Activated naive CD8-positive, alpha-beta T cell treated with anti-CD3 and anti-CD28 coated beads for 36 hours (primary cell): ENCODE data around the gene ZNF513. TPM values are rescaled to one million over a fixed set of nuclear protein-coding genes. Genes with fewer than 3 reads are reported as not detected.

Experiments used
- DNase-seq: peaks from one replicate; pipeline ENCODE4 v3.0.0; 2021
- H3K27ac Mint-ChIP-seq: one replicate; pipeline ENCODE4 v1.8.0; 2022; ENCODE audit warnings: mild to moderate bottlenecking, moderate library complexity, mixed read lengths
- H3K27me3 Mint-ChIP-seq: one replicate; pipeline ENCODE4 v1.8.0; 2022; ENCODE audit warnings: mild to moderate bottlenecking, mixed read lengths
- H3K36me3 Mint-ChIP-seq: one replicate; pipeline ENCODE4 v1.8.0; 2021; ENCODE audit warnings: mild to moderate bottlenecking, mixed read lengths
- H3K4me1 Mint-ChIP-seq: one replicate; pipeline ENCODE4 v1.8.0; 2021; ENCODE audit warnings: mixed read lengths
- H3K4me3 Mint-ChIP-seq: one replicate; pipeline ENCODE4 v1.8.0; 2022; ENCODE audit warnings: mild to moderate bottlenecking, moderate library complexity, mixed read lengths
- H3K9me3 Mint-ChIP-seq: one replicate; pipeline ENCODE4 v1.8.0; 2022; ENCODE audit warnings: mixed read lengths
- total RNA-seq, 2 experiments: library from RNA; stranded (reverse); gene quantifications; one replicate each; pipeline ENCODE4 v1.2.3, GENCODE V29; 2021

The ZNF513 gene
- total RNA-seq, 2 experiments from 2014 or later: 8.3 to 9.9 TPM

- Mint-ChIP-seq H3K27me3 (peaks cover 4% of the 10 kb centered on the region), H3K9me3 (peaks cover 2% of the 10 kb centered on the region), H3K4me3 (peak overlapping the region; percentile 94), H3K36me3 (peaks cover 29% of the 10 kb centered on the region), H3K27ac (peak overlapping the region; percentile 79), H3K4me1 (peaks cover 28% of the 10 kb centered on the region)
- DNase-seq: no peak
Measured at GRCh38 chr2:27407798-27408491, 27.4 kb upstream of the ZNF513 start.

DNA sequence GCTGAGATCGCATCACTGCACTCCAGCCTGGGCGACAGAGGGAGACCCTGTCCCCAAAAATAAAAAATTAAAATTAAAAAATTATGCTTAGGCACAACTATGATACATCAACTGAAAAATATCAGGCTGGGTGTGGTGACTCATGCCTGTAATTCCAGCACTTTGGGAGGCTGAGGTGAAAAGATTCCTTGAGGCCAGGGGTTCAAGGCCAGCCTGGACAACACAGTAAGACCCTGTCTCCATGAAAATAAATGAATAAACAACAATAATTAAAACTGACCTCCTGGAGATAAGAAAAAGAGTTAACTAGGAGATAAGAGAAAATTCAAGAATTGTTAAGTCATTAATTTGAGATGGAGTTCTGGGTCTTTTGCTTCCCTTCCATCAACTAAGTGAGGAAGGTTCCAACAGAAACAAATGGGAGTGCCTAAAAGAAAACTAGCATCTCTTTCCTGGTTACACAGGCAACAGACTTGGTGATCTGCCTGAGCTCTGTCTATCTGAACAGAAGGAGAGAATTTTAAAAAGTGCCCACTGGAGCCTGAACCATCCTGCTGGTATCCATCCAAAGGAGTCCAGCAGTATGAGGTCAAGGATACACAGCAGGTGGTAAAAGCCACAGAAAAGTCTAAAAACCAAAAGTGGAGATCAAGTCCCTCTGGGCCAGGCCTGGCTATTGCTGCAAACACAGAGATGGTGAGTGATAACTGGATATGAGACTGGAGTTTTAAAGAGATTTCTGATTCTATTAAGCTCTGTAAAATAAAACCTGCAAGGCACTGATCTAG lies 20.0 kb upstream of the ZNF513 start:
- Mint-ChIP-seq H3K27me3 (no peaks in the 10 kb centered on the region), H3K4me1 (peaks cover 25% of the 10 kb centered on the region), H3K27ac (no peak overlapping the region), H3K36me3 (peaks cover 41% of the 10 kb centered on the region), H3K4me3 (no peak overlapping the region), H3K9me3 (no peaks in the 10 kb centered on the region)
- no peak for DNase-seq

- no peaks in the 10 kb centered on the region for H3K27me3 Mint-ChIP-seq
- no peak for DNase-seq
- peaks cover 22% of the 10 kb centered on the region for H3K4me1 Mint-ChIP-seq
- H3K36me3 Mint-ChIP-seq: peaks cover 41% of the 10 kb centered on the region
- H3K27ac Mint-ChIP-seq: no peak overlapping the region
- no peak overlapping the region for H3K4me3 Mint-ChIP-seq
- H3K9me3 Mint-ChIP-seq: no peaks in the 10 kb centered on the region
Measured at GRCh38 chr2:27398962-27399361, 18.4 kb upstream of the ZNF513 start.

- Mint-ChIP-seq H3K4me1 (peaks cover 22% of the 10 kb centered on the region), H3K36me3 (peaks cover 27% of the 10 kb centered on the region), H3K27me3 (no peaks in the 10 kb centered on the region), H3K4me3 (no peak overlapping the region), H3K27ac (no peak overlapping the region), H3K9me3 (no peaks in the 10 kb centered on the region)
- DNase-seq: no peak
Measured at GRCh38 chr2:27393225-27393624, 12.7 kb upstream of the ZNF513 start.

DNA sequence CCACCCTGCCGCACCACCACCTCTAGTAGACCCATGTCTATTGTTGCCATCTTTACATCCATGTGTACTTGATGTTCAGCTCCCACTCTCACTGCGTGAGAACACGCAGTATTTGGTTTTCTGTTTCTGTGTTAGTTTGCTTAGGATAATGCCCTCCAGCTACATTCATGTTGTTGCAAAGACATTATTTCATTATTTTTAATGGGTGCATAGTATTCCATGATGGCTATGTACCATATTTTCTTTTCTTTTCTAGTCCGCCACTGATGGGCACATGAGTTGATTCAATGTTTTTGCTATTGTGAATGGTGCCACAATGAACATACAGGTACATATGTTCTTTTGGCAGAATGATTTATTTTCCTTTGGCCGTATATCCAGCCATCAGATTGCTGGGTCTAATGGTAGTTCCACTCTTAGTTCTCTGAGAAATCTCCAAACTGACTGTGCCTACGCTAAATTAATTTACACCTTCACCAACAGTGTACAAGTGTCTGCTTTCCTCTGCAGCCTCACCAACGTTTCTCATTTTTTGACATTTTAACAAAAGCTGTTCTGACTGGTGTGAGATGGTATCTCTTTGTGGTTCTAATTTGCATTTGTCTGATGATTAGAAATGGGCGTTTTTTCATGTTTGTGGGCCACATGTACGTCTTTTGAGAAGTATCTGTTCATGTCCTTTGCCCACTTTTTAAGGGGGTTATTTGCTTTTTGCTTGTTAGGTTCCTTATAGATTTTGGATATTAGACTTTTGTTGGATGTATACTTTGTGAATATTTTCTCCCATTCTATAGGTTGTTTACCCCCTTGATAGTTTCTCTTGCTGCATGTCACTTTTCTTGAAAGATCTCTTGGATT lies 10.5 kb upstream of the ZNF513 start:
- Mint-ChIP-seq H3K9me3 (no peaks in the 10 kb centered on the region), H3K4me1 (peaks cover 13% of the 10 kb centered on the region), H3K36me3 (peaks cover 22% of the 10 kb centered on the region), H3K27ac (no peak overlapping the region), H3K27me3 (no peaks in the 10 kb centered on the region), H3K4me3 (no peak overlapping the region)
- DNase-seq: no peak

DNA sequence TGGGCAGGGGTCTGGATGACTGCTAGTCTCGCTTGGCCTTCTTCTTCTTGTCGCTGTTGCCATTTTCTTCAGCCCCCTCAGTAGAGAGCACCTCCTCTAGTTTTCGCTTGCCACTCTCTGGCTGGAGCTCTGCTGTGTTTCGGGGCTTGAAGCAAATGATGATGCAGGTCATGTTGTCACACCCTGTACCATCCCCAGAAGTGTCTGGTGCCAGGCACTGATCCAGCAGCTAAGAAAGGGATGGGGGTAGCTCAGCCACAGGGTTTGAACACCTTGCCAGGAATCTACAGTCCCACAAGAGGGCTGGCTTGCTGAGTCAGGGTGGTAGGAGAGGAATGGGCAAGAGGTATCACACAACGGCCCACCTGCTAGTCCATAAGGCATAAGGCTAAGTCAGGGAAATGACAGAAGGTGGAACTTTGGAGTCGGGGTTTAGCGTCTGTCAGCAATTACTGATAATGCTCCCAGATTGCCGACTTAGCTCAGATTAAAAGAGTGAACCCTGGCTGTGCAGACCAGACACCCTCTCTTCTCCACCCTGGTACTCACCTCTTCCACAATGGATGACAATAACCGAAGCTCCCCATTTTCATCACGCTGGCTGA lies 1.1 kb upstream of the ZNF513 start:
- Mint-ChIP-seq H3K27me3 (no peaks in the 10 kb centered on the region), H3K36me3 (peaks cover 42% of the 10 kb centered on the region), H3K4me3 (peak overlapping the region; percentile 91)

GRCh38 chr2:27379836-27380625 lies 503 bp downstream of the ZNF513 start:
- peaks cover 32% of the 10 kb centered on the region for H3K4me1 Mint-ChIP-seq
- no peak for DNase-seq
- peak overlapping the region; percentile 94 for H3K27ac Mint-ChIP-seq
- no peaks in the 10 kb centered on the region for H3K9me3 Mint-ChIP-seq
- peaks cover 35% of the 10 kb centered on the region for H3K36me3 Mint-ChIP-seq
- H3K27me3 Mint-ChIP-seq: no peaks in the 10 kb centered on the region
- H3K4me3 Mint-ChIP-seq: peak overlapping the region; percentile 91

More for the DNA sequence above, 1.1 kb upstream of the ZNF513 start:
- no peak for DNase-seq
- H3K9me3 Mint-ChIP-seq: no peaks in the 10 kb centered on the region
- peak overlapping the region; percentile 97 for H3K27ac Mint-ChIP-seq
- peaks cover 32% of the 10 kb centered on the region for H3K4me1 Mint-ChIP-seq

DNA sequence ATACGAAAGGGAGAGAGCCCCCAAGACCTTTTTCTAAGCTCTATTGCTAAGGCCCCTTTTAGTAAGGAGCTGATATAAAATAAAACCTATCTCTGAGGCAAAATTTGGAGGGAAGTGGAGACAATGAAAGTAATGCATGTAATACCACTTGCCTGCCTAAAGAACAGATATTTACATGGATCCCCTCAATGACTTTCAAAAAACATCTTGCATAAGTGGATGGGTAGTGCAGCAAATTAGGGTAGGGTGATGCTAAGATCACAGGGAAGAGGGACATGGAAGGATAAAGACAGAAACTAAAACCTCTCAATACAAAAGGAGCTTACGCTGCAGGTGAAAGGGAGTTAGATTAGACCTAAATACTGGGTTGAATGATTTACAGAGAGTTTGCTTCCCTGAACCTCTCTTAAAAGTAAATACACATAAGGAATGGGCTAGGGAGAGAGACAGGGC lies 1.1 kb downstream of the ZNF513 start:
- DNase-seq: no peak
- Mint-ChIP-seq H3K27ac (peak overlapping the region; percentile 94), H3K4me1 (peaks cover 30% of the 10 kb centered on the region), H3K27me3 (no peaks in the 10 kb centered on the region), H3K36me3 (peaks cover 37% of the 10 kb centered on the region), H3K9me3 (no peaks in the 10 kb centered on the region), H3K4me3 (peak overlapping the region; percentile 91)

- no peaks in the 10 kb centered on the region for H3K9me3 Mint-ChIP-seq
- no peak for DNase-seq
- no peaks in the 10 kb centered on the region for H3K27me3 Mint-ChIP-seq
- H3K4me3 Mint-ChIP-seq: peak overlapping the region; percentile 91
- peaks cover 36% of the 10 kb centered on the region for H3K36me3 Mint-ChIP-seq
- H3K27ac Mint-ChIP-seq: peak overlapping the region; percentile 94
- H3K4me1 Mint-ChIP-seq: peaks cover 31% of the 10 kb centered on the region
Measured at GRCh38 chr2:27378809-27379290, 1.7 kb downstream of the ZNF513 start.

- peaks cover 31% of the 10 kb centered on the region for H3K4me1 Mint-ChIP-seq
- peaks cover 40% of the 10 kb centered on the region for H3K36me3 Mint-ChIP-seq
- H3K27me3 Mint-ChIP-seq: no peaks in the 10 kb centered on the region
- no peak for DNase-seq
- peak overlapping the region; percentile 42 for H3K27ac Mint-ChIP-seq
- H3K4me3 Mint-ChIP-seq: no peak overlapping the region
- no peaks in the 10 kb centered on the region for H3K9me3 Mint-ChIP-seq
Measured at GRCh38 chr2:27378096-27378808, 2.3 kb downstream of the ZNF513 start.

DNA sequence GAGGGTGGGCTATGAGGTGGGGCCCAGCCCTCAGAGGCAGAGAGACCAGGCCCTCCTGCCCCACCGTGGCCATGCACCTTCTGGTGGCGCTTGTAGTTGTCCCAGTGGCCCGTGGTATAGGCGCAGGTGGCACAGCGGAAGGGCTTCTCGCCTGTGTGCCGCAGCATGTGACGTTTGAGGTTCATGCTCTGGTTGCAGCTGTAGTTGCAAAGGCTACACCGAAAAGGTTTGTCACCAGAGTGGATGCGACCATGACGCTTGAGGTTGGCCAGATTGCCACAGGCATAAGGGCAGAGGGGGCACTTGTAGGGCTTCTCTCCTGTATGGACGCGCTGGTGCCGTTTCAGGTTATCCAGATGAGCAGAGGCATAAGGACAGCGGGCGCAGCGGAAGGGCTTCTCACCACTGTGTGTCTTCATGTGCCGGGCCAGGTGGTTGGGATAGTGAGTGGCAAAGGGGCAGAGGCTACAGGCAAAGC lies 2.9 kb downstream of the ZNF513 start:
- Mint-ChIP-seq H3K27me3 (no peaks in the 10 kb centered on the region), H3K27ac (no peak overlapping the region), H3K36me3 (peaks cover 44% of the 10 kb centered on the region), H3K4me1 (peaks cover 36% of the 10 kb centered on the region), H3K9me3 (no peaks in the 10 kb centered on the region), H3K4me3 (no peak overlapping the region)
- no peak for DNase-seq

GRCh38 chr2:27376866-27377617 lies 3.5 kb downstream of the ZNF513 start:
- Mint-ChIP-seq H3K27me3 (no peaks in the 10 kb centered on the region), H3K9me3 (no peaks in the 10 kb centered on the region), H3K36me3 (peaks cover 45% of the 10 kb centered on the region), H3K27ac (peak overlapping the region; percentile 31), H3K4me3 (no peak overlapping the region), H3K4me1 (peaks cover 41% of the 10 kb centered on the region)
- DNase-seq: no peak
